H1 (cell line): ENCODE measurements around the gene BARX2. TPM values are rescaled to one million over a fixed set of nuclear protein-coding genes. Genes with fewer than 3 reads are reported as not detected.

ENCODE experiments used
- CHD2 ChIP-seq: IDR thresholded peaks from 2 replicates; pipeline ENCODE4 v1.6.1; 2012; ENCODE audit warnings: low read length, improper control_type of control experiment
- GTF2F1 ChIP-seq: IDR thresholded peaks from 2 replicates; pipeline ENCODE4 v1.6.1; 2012; ENCODE audit warnings: low read depth, low read length, improper control_type of control experiment, borderline replicate concordance
- JUND ChIP-seq: IDR thresholded peaks from 2 replicates; pipeline ENCODE4 v1.6.1; 2011; ENCODE audit warnings: mild to moderate bottlenecking, improper control_type of control experiment, low read length
- MAFK ChIP-seq: IDR thresholded peaks from 2 replicates; pipeline ENCODE4 v1.6.1; 2012; ENCODE audit warnings: low read depth, mild to moderate bottlenecking, improper control_type of control experiment, low read length
- POLR2A ChIP-seq, 2 experiments: IDR thresholded peaks; 1 replicate in 1 of 2; 2 replicates in 1 of 2; pipeline ENCODE4 v1.6.1; 2011; ENCODE audit warnings: low read depth in 2 of 2, low read length in 2 of 2, mild to moderate bottlenecking in 2 of 2; ENCODE audit errors: control extremely low read depth in 1 of 2
- SAP30 ChIP-seq: fragments of 300-600 bp; sonication (generic); IDR thresholded peaks from 2 replicates; pipeline ENCODE4 v1.7.1; 2012; ENCODE audit warnings: low read length, moderate library complexity, mild to moderate bottlenecking, inconsistent platforms; ENCODE audit not compliant: insufficient read depth, insufficient replicate concordance
- ZNF274 ChIP-seq: IDR thresholded peaks from 2 replicates; pipeline ENCODE4 v1.7.0; 2012; ENCODE audit warnings: low read length, borderline replicate concordance; ENCODE audit errors: extremely low read depth
- polyA plus RNA-seq, 7 experiments: library from polyadenylated mRNA; depleted of rRNA in 3 of 7; stranded (reverse) in 5 of 7; unstranded in 2 of 7; fragments of >200 nt in 5 of 7; fragments of 200-250 nt in 2 of 7; gene quantifications; 1 replicate in 5 of 7; 2 replicates in 1 of 7; 4 replicates in 1 of 7; pipeline versions ENCODE4 v1.2.1 to v1.2.3, GENCODE V29; 2011 to 2013; ENCODE audit warnings: missing spikeins in 2 of 7, mixed read lengths in 2 of 7
- total RNA-seq: library from RNA; stranded (reverse); fragmentation: NEBNext Ultra II Directional; extraction: Animal tissue kit (Norgen Biotek cat#: 25700); gene quantifications from 2 replicates; pipeline ENCODE4 v1.2.1, GENCODE V29; 2021
- TF ChIP-seq, protein P1 (sequence below): fragments of 300-600 bp; sonication (generic); IDR thresholded peaks from 2 replicates; pipeline ENCODE4 v1.7.1; 2012; ENCODE audit warnings: low read length, moderate library complexity, mild to moderate bottlenecking, inconsistent platforms; ENCODE audit not compliant: insufficient replicate concordance

The BARX2 gene
- total and polyA plus RNA-seq, 2 of the 8 experiments (the other 6 are each of a cell fraction or from before 2014, with no cell fraction given) = not detected

- no peak for TF ChIP-seq SAP30
- TF ChIP-seq ZNF274 = no peak
- TF ChIP-seq, protein P1, sequence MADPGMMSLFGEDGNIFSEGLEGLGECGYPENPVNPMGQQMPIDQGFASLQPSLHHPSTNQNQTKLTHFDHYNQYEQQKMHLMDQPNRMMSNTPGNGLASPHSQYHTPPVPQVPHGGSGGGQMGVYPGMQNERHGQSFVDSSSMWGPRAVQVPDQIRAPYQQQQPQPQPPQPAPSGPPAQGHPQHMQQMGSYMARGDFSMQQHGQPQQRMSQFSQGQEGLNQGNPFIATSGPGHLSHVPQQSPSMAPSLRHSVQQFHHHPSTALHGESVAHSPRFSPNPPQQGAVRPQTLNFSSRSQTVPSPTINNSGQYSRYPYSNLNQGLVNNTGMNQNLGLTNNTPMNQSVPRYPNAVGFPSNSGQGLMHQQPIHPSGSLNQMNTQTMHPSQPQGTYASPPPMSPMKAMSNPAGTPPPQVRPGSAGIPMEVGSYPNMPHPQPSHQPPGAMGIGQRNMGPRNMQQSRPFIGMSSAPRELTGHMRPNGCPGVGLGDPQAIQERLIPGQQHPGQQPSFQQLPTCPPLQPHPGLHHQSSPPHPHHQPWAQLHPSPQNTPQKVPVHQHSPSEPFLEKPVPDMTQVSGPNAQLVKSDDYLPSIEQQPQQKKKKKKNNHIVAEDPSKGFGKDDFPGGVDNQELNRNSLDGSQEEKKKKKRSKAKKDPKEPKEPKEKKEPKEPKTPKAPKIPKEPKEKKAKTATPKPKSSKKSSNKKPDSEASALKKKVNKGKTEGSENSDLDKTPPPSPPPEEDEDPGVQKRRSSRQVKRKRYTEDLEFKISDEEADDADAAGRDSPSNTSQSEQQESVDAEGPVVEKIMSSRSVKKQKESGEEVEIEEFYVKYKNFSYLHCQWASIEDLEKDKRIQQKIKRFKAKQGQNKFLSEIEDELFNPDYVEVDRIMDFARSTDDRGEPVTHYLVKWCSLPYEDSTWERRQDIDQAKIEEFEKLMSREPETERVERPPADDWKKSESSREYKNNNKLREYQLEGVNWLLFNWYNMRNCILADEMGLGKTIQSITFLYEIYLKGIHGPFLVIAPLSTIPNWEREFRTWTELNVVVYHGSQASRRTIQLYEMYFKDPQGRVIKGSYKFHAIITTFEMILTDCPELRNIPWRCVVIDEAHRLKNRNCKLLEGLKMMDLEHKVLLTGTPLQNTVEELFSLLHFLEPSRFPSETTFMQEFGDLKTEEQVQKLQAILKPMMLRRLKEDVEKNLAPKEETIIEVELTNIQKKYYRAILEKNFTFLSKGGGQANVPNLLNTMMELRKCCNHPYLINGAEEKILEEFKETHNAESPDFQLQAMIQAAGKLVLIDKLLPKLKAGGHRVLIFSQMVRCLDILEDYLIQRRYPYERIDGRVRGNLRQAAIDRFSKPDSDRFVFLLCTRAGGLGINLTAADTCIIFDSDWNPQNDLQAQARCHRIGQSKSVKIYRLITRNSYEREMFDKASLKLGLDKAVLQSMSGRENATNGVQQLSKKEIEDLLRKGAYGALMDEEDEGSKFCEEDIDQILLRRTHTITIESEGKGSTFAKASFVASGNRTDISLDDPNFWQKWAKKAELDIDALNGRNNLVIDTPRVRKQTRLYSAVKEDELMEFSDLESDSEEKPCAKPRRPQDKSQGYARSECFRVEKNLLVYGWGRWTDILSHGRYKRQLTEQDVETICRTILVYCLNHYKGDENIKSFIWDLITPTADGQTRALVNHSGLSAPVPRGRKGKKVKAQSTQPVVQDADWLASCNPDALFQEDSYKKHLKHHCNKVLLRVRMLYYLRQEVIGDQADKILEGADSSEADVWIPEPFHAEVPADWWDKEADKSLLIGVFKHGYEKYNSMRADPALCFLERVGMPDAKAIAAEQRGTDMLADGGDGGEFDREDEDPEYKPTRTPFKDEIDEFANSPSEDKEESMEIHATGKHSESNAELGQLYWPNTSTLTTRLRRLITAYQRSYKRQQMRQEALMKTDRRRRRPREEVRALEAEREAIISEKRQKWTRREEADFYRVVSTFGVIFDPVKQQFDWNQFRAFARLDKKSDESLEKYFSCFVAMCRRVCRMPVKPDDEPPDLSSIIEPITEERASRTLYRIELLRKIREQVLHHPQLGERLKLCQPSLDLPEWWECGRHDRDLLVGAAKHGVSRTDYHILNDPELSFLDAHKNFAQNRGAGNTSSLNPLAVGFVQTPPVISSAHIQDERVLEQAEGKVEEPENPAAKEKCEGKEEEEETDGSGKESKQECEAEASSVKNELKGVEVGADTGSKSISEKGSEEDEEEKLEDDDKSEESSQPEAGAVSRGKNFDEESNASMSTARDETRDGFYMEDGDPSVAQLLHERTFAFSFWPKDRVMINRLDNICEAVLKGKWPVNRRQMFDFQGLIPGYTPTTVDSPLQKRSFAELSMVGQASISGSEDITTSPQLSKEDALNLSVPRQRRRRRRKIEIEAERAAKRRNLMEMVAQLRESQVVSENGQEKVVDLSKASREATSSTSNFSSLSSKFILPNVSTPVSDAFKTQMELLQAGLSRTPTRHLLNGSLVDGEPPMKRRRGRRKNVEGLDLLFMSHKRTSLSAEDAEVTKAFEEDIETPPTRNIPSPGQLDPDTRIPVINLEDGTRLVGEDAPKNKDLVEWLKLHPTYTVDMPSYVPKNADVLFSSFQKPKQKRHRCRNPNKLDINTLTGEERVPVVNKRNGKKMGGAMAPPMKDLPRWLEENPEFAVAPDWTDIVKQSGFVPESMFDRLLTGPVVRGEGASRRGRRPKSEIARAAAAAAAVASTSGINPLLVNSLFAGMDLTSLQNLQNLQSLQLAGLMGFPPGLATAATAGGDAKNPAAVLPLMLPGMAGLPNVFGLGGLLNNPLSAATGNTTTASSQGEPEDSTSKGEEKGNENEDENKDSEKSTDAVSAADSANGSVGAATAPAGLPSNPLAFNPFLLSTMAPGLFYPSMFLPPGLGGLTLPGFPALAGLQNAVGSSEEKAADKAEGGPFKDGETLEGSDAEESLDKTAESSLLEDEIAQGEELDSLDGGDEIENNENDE = no peak
- TF ChIP-seq MAFK = no peak
- TF ChIP-seq POLR2A (IDR thresholded peaks at IDR 0.05; ENCODE audit: control extremely low read depth in 1 of 2, low read depth in 2 of 2, low read length in 2 of 2) = no peak
- TF ChIP-seq JUND = no peak
- no peak for TF ChIP-seq GTF2F1
- no peak for TF ChIP-seq CHD2
Measured at GRCh38 chr11:129368889-129369672, 6.6 kb upstream of the BARX2 start (continued).
